DOHH2 (cell line): ENCODE data around the gene PLXNC1.

Source experiments
- H3F3A ChIP-seq: fragments of 200-600 bp; sonication (generic), shearing (Covaris generic); 2 replicates; pipeline ENCODE4 v1.6.0; 2016; ENCODE audit warnings: antibody characterized with exemption, mild to moderate bottlenecking; ENCODE audit not compliant: control insufficient read depth, insufficient read depth
- H3K27ac ChIP-seq: fragments of 200-600 bp; sonication (generic); 2 replicates; pipeline ENCODE4 v1.5.1; 2014; ENCODE audit warnings: low read depth, mild to moderate bottlenecking, low read length, moderate library complexity
- H3K27me3 ChIP-seq: fragments of 200-600 bp; sonication (generic); 2 replicates; pipeline ENCODE4 v1.6.1; 2014; ENCODE audit warnings: mild to moderate bottlenecking, low read length, mixed read lengths; ENCODE audit not compliant: control insufficient read depth
- H3K36me3 ChIP-seq: fragments of 200-600 bp; sonication (generic); 2 replicates; pipeline ENCODE4 v1.6.1; 2014; ENCODE audit warnings: mild to moderate bottlenecking, low read length, moderate library complexity, mixed read lengths; ENCODE audit not compliant: control insufficient read depth
- H3K4me1 ChIP-seq: fragments of 200-600 bp; sonication (generic); 2 replicates; pipeline ENCODE4 v1.6.1; 2014; ENCODE audit warnings: mild to moderate bottlenecking, low read length, mixed read lengths; ENCODE audit not compliant: control insufficient read depth
- H3K4me2 ChIP-seq: fragments of 200-600 bp; sonication (generic); 2 replicates; pipeline ENCODE4 v1.6.0; 2014; ENCODE audit warnings: mild to moderate bottlenecking, low read length, moderate library complexity
- H3K4me3 ChIP-seq: fragments of 200-600 bp; sonication (generic); 2 replicates; pipeline ENCODE4 v1.5.1; 2014; ENCODE audit warnings: mild to moderate bottlenecking, low read length, mixed read lengths
- H3K79me2 ChIP-seq: fragments of 200-600 bp; sonication (generic); 2 replicates; pipeline ENCODE4 v1.6.1; 2014; ENCODE audit warnings: mild to moderate bottlenecking, low read length, mixed read lengths; ENCODE audit not compliant: control insufficient read depth
- H3K9me2 ChIP-seq: fragments of 200-600 bp; sonication (generic); replicated peaks from 2 replicates; pipeline ENCODE4 v1.6.1; 2014; ENCODE audit warnings: mild to moderate bottlenecking, low read length, mixed read lengths; ENCODE audit not compliant: control insufficient read depth
- H3K9me3 ChIP-seq: fragments of 200-600 bp; sonication (generic); 2 replicates; pipeline ENCODE4 v1.6.1; 2014; ENCODE audit warnings: antibody characterized with exemption, low read length, mixed read lengths; ENCODE audit not compliant: control insufficient read depth, insufficient read depth
- H4K20me1 ChIP-seq: fragments of 200-600 bp; sonication (generic); 2 replicates; pipeline ENCODE4 v1.6.0; 2014; ENCODE audit warnings: low read depth, mild to moderate bottlenecking, antibody characterized with exemption, low read length, moderate library complexity; ENCODE audit not compliant: control insufficient read depth, insufficient read depth
- EZH2phosphoT487 ChIP-seq: fragments of 200-600 bp; sonication (generic); IDR thresholded peaks from 2 replicates; pipeline ENCODE4 v1.6.1; 2017; ENCODE audit warnings: borderline replicate concordance, mild to moderate bottlenecking, antibody characterized with exemption, low read length, moderate library complexity, mixed read lengths
- TF ChIP-seq, protein P1 (sequence below): fragments of 200-600 bp; sonication (generic); IDR thresholded peaks from one replicate; pipeline ENCODE4 v1.5.1; 2014; ENCODE audit warnings: antibody characterized with exemption, mild to moderate bottlenecking, low read depth, low read length; ENCODE audit not compliant: poor library complexity, severe bottlenecking

Gene PLXNC1

DNA sequence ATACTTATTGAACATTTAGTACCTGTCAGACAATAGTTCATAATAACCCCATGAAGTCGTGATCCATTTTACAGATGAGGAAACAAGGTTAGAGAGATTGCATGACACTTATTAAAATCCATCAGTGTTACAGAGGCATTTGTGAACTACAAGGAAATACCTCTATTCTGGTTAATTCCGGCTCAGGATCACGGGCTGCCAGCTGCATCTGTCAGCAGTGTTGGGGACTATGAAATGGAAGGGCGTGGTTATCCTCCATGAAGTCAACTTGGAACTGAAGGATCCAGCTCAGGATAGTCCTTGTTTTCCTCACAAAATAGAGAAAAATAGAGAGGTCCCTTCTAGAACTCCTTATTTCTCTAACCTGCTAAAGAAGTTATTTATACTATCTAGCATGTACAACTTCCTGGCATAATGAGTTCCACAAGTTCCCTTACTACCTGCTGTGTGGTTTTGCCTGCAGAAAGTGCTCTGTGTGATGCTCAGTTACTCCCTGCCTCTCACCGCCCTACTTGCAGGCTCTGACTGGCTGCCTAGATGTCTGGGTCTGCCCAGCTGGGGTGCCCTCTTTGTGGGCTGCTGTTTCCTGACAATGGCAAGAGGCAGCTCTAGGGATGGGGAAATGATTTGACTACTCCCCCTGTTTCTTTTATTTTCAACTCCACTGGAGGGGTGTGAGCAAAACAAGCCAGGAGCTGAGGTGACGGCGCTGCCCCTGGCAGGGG is 36.8 kb downstream of the PLXNC1 start:
- H3K79me2 ChIP-seq = no peaks in the 10 kb centered on the region
- no peak overlapping the region for H3K27ac ChIP-seq
- peaks cover 19% of the 10 kb centered on the region for H3K4me1 ChIP-seq
- H3K36me3 ChIP-seq = no peaks in the 10 kb centered on the region
- H3K4me2 ChIP-seq = no peak overlapping the region
- no peaks in the 10 kb centered on the region for H4K20me1 ChIP-seq
- no peaks in the 10 kb centered on the region for H3F3A ChIP-seq
- no peak overlapping the region for H3K4me3 ChIP-seq
- H3K9me2 ChIP-seq = no peaks in the 10 kb centered on the region
- H3K27me3 ChIP-seq = no peaks in the 10 kb centered on the region
- TF ChIP-seq, protein P1, sequence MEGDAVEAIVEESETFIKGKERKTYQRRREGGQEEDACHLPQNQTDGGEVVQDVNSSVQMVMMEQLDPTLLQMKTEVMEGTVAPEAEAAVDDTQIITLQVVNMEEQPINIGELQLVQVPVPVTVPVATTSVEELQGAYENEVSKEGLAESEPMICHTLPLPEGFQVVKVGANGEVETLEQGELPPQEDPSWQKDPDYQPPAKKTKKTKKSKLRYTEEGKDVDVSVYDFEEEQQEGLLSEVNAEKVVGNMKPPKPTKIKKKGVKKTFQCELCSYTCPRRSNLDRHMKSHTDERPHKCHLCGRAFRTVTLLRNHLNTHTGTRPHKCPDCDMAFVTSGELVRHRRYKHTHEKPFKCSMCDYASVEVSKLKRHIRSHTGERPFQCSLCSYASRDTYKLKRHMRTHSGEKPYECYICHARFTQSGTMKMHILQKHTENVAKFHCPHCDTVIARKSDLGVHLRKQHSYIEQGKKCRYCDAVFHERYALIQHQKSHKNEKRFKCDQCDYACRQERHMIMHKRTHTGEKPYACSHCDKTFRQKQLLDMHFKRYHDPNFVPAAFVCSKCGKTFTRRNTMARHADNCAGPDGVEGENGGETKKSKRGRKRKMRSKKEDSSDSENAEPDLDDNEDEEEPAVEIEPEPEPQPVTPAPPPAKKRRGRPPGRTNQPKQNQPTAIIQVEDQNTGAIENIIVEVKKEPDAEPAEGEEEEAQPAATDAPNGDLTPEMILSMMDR = no peak
- TF ChIP-seq EZH2phosphoT487 = no peak
- H3K9me3 ChIP-seq = no peaks in the 10 kb centered on the region

DNA sequence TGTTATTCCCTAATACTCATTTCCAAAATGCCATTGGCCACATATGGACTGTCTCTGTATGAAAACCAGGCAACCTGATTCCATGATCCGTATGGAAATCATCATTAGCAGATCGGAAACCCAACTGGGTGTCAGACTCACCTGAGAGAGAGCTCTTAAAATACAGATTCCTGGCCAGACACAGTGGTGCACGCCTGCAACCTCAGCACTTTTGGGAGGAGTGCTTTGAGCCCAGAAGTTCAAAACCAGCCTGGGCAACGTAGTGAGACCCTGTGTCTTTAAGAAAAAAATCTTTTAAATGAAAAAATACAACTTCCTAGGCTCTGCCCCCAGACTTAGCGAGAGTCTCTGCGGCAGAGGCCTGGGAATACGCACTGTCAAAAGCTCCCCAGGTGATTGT is 37.4 kb downstream of the PLXNC1 start:
- Histone ChIP-seq H3K4me1 (peaks cover 18% of the 10 kb centered on the region), H3K27ac (no peak overlapping the region), H3K4me2 (no peak overlapping the region), H3K79me2 (no peaks in the 10 kb centered on the region), H3K27me3 (no peaks in the 10 kb centered on the region), H3F3A (no peaks in the 10 kb centered on the region), H3K9me3 (no peaks in the 10 kb centered on the region), H3K4me3 (no peak overlapping the region), H4K20me1 (no peaks in the 10 kb centered on the region), H3K36me3 (no peaks in the 10 kb centered on the region), H3K9me2 (no peaks in the 10 kb centered on the region)
- TF ChIP-seq, protein P1 = no peak
- TF ChIP-seq EZH2phosphoT487 = no peak

DNA sequence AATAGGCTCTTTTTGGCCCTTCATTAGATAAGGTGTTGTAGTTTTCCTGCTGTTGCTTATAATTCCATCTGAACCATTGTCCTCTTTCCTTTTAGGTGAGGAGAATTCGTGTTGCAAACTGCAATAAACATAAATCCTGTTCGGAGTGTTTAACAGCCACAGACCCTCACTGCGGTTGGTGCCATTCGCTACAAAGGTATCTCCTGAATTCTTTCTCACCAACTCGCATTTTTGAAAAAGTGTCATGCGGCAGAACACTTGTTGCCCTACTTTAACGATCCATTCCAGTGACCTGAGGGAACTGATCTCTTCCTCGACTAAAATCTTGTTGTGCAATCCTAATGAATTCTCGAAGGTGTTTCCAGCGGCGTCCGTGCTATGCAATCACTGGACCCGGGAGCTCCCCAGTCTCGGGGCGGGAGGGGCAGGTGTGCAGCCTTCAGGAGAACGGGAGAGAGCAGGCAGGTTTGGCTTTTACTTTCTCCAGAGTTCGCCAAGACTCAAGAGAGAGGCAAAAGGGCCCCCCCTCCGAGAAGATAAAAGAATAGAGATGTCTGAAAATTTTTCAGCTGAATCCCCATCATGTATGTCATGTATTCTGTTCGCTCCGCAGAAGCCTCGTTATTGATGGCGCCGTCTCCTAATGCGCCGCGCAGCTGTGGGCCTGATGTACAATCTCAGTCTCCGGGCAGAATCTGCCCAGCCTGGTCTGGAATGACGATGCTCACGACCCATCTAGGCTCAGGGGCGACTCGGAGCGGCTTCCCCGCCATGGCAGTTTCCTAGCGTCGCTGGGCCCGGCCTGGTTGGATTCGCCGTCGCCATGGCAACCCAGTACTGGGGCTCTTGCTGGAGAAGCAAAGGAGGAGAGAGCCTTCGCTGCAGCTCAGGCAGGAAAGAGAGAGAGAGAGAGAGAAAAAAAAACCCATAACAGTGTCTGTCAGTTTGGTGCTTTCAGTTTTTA is 38.2 kb downstream of the PLXNC1 start:
- no peaks in the 10 kb centered on the region for H3K9me2 ChIP-seq
- H3K27ac ChIP-seq = no peak overlapping the region
- no peaks in the 10 kb centered on the region for H4K20me1 ChIP-seq
- H3K4me3 ChIP-seq = no peak overlapping the region
- no peaks in the 10 kb centered on the region for H3K79me2 ChIP-seq
- H3K4me2 ChIP-seq = no peak overlapping the region
- TF ChIP-seq EZH2phosphoT487 = no peak
- TF ChIP-seq, protein P1 = no peak
- no peaks in the 10 kb centered on the region for H3K27me3 ChIP-seq
- no peaks in the 10 kb centered on the region for H3F3A ChIP-seq
- no peaks in the 10 kb centered on the region for H3K9me3 ChIP-seq
- H3K36me3 ChIP-seq = no peaks in the 10 kb centered on the region
- H3K4me1 ChIP-seq = peaks cover 26% of the 10 kb centered on the region
